Subcutaneous abdominal adipose tissue (tissue), 5 donors: ENCODE data around the gene KLHDC1.
A peak's percentile ranks its signal among the peaks of the same experiment; 100 is the strongest.
"Not testable (repeated sequence)": the region's sequence is repeated elsewhere in the genome, so short reads cannot be mapped to it uniquely, and the experiment has no call there.

Experiments
- H3K27ac ChIP-seq: one replicate; pipeline ENCODE4 v1.7.0; 2013; ENCODE audit warnings: low read depth, mild to moderate bottlenecking, inconsistent platforms, low read length, moderate library complexity
- H3K27me3 ChIP-seq, 5 donors: one replicate each; pipeline ENCODE4 v1.7.0; 2013; ENCODE audit warnings: low read length in 5 of 5, inconsistent platforms in 1 of 5; ENCODE audit not compliant: control insufficient read depth in 5 of 5, insufficient read depth in 4 of 5
- H3K36me3 ChIP-seq, 5 donors: one replicate each; pipeline ENCODE4 v1.7.0; 2013; ENCODE audit warnings: low read length in 5 of 5; ENCODE audit not compliant: control insufficient read depth in 5 of 5, insufficient read depth in 5 of 5
- H3K4me1 ChIP-seq, 5 donors: one replicate each; pipeline ENCODE4 v1.7.0; 2013; ENCODE audit warnings: low read length in 5 of 5, mild to moderate bottlenecking in 3 of 5, moderate library complexity in 1 of 5; ENCODE audit not compliant: control insufficient read depth in 5 of 5, insufficient read depth in 5 of 5
- H3K4me3 ChIP-seq, 5 donors: one replicate each; pipeline ENCODE4 v1.7.0; 2013; ENCODE audit warnings: low read length in 5 of 5, low read depth in 1 of 5
- H3K9ac ChIP-seq, 5 donors: one replicate each; pipeline ENCODE4 v1.7.0; 2013; ENCODE audit warnings: low read length in 5 of 5, mild to moderate bottlenecking in 4 of 5, moderate library complexity in 3 of 5
- H3K9me3 ChIP-seq, 5 donors: one replicate each; pipeline ENCODE4 v1.7.0; 2013; ENCODE audit warnings: low read length in 5 of 5; ENCODE audit not compliant: control insufficient read depth in 5 of 5
- donor health status: healthy.
- donor health status: healthy.
- donor health status: healthy.
- donor health status: healthy.
- donor health status: healthy.

Gene KLHDC1

GRCh38 chr14:49686425-49686824, 6.5 kb upstream of the KLHDC1 start:
- no peaks in the 10 kb centered on the region for H3K9me3 ChIP-seq
- H3K27ac ChIP-seq: no peak overlapping the region

GRCh38 chr14:49687942-49688700, 4.8 kb upstream of the KLHDC1 start, which contains the start of gene POLE2:
Gene POLE2 (minus strand): TSS chr14:49688214. CDS start chr14:49688203, 11 bp downstream.
- H3K4me3 ChIP-seq: peak within 1 kb of the TSS; percentile 75 to 86 (median 81)

More at GRCh38 chr14:49686425-49686824, 6.5 kb upstream of the KLHDC1 start:
- Histone ChIP-seq H3K36me3 (no peaks in the 10 kb centered on the region), H3K9ac (no peak overlapping the region), H3K27me3 (no peaks in the 10 kb centered on the region), H3K4me3 (no peak overlapping the region), H3K4me1 (peaks cover 1 to 11% (median 10%) of the 10 kb centered on the region in 5 donors)

DNA sequence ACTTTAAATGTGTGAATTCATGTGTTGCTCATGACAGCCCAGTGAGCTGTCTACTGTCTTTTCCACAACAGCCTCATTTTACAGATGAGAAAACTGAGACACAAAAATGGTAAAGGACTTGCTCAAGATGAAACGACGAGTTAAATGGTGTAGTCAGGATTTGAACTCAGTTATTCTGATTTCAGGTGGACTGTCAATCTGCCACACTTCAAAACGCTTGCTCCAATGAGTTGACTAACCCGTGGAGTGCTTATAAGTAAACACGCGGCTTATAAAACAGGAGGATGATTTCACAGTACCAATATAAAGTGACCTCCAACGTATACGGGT, 4.3 kb upstream of the KLHDC1 start:
- Histone ChIP-seq H3K27me3 (no peaks in the 10 kb centered on the region), H3K4me1 (peaks cover 1 to 24% (median 13%) of the 10 kb centered on the region in 5 donors), H3K36me3 (no peaks in the 10 kb centered on the region), H3K9me3 (no peaks in the 10 kb centered on the region), H3K4me3 (peak overlapping the region; percentile 31 to 86 (median 77)), H3K9ac (peak overlapping the region in 4 of 5 donors; percentile 41 to 87 (median 74)), H3K27ac (peak overlapping the region; percentile 54)

More at GRCh38 chr14:49687942-49688700, 4.8 kb upstream of the KLHDC1 start, which contains the start of gene POLE2:
- peaks cover 1 to 24% (median 13%) of the 10 kb centered on the region in 5 donors for H3K4me1 ChIP-seq
- H3K27ac ChIP-seq: peak within 1 kb of the TSS; percentile 54
- peak within 1 kb of the TSS; percentile 30 to 87 (median 74) for H3K9ac ChIP-seq
- H3K27me3 ChIP-seq: no peaks in the 10 kb centered on the region
- no peaks in the 10 kb centered on the region for H3K36me3 ChIP-seq
- no peaks in the 10 kb centered on the region for H3K9me3 ChIP-seq

- H3K27me3 ChIP-seq: no peaks in the 10 kb centered on the region
- H3K9me3 ChIP-seq: no peaks in the 10 kb centered on the region
- H3K4me3 ChIP-seq: no peak overlapping the region
- peaks cover 1 to 31% (median 19%) of the 10 kb centered on the region in 5 donors for H3K4me1 ChIP-seq
- no peak overlapping the region for H3K27ac ChIP-seq
- H3K9ac ChIP-seq: no peak overlapping the region
- no peaks in the 10 kb centered on the region for H3K36me3 ChIP-seq
Measured at GRCh38 chr14:49691031-49691430, 1.9 kb upstream of the KLHDC1 start.

GRCh38 chr14:49692193-49692757, 645 bp upstream of the KLHDC1 start:
- Histone ChIP-seq H3K27ac (peak overlapping the region; percentile 84), H3K4me1 (peaks cover under 1 to 30% (median 18%) of the 10 kb centered on the region in 5 donors), H3K27me3 (no peaks in the 10 kb centered on the region), H3K36me3 (no peaks in the 10 kb centered on the region), H3K9ac (peak overlapping the region; percentile 71 to 89 (median 85)), H3K9me3 (no peaks in the 10 kb centered on the region), H3K4me3 (peak overlapping the region; percentile 73 to 92 (median 84))

GRCh38 chr14:49693735-49694124, 810 bp downstream of the KLHDC1 start:
- peak overlapping the region; percentile 56 to 89 (median 82) for H3K9ac ChIP-seq
- not testable (repeated sequence) for H3K27ac ChIP-seq

GRCh38 chr14:49702725-49703124, 9.8 kb downstream of the KLHDC1 start:
- Histone ChIP-seq H3K4me1 (no peaks in the 10 kb centered on the region), H3K36me3 (peaks cover 0 to 10% (median 6%) of the 10 kb centered on the region in 5 donors), H3K27me3 (no peaks in the 10 kb centered on the region), H3K4me3 (no peak overlapping the region), H3K27ac (no peak overlapping the region), H3K9me3 (no peaks in the 10 kb centered on the region), H3K9ac (no peak overlapping the region)

More at GRCh38 chr14:49693735-49694124, 810 bp downstream of the KLHDC1 start:
- Histone ChIP-seq H3K4me1 (peaks cover 0 to 20% (median 15%) of the 10 kb centered on the region in 5 donors), H3K4me3 (peak overlapping the region; percentile 79 to 92 (median 84))
- H3K36me3 ChIP-seq, H3K27me3 ChIP-seq, H3K9me3 ChIP-seq: not testable (repeated sequence)

DNA sequence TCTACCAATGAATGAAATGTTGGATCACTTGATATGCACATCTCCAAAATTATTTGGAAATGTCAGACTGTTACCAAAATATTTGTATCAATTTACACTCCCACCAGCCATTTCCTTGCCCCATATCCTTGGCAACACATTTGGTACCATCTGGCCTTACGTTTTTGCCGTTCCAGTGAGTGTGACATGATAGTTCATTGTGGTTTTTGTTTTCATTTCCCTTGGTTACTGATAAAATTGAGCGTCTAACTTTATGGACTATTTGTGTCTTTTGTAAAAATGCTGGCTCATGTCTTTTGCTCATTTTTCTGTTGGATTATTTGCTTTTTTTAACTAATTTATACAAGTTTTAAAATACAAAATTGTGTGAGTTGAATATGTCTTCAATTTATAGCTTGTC, 11.0 kb downstream of the KLHDC1 start:
- H3K27me3 ChIP-seq: no peaks in the 10 kb centered on the region
- peaks cover 0 to 10% (median 6%) of the 10 kb centered on the region in 5 donors for H3K36me3 ChIP-seq
- H3K4me1 ChIP-seq: no peaks in the 10 kb centered on the region
- H3K9ac ChIP-seq: no peak overlapping the region
- H3K27ac ChIP-seq: no peak overlapping the region
- no peak overlapping the region for H3K4me3 ChIP-seq
- H3K9me3 ChIP-seq: no peaks in the 10 kb centered on the region

DNA sequence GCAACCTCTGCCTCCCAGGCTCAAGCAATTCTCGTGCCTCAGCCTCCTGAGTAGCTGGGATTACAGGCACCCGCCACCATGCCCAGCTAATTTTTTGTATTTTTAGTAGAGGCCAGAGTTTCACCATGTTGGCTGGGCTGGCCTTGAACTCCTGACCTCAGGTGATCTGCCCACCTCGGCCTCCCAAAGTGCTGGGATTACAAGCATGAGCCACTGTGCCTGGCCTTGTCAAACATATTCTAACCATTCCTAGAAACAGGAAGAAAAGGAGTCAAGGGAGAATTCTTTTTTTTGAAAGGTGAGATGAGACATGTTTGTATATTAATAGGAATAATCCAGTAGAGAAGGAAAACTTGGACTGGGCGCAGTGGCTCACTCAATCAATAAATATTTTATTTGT, 11.6 kb downstream of the KLHDC1 start:
- not testable (repeated sequence) for H3K9me3 ChIP-seq, H3K27me3 ChIP-seq, H3K27ac ChIP-seq, H3K4me3 ChIP-seq, H3K4me1 ChIP-seq, H3K9ac ChIP-seq, H3K36me3 ChIP-seq

DNA sequence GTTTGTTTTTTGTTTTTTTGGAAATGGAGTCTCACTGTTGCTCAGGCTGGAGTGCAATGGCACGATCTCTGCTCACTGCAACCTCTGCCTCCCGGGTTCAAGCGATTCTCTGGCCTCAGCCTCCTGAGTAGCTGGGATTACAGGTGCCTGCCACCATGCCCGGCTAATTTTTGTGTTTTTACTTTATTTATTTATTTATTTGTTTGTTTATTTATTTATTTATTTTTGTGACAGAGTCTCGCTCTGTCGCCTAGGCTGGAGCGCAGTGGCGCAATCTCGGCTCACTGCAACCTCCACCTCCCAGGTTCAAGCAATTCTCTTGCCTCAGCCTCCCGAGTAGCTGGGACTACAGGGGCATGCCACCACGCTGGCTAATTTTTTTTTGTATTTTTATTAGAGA, 18.1 kb downstream of the KLHDC1 start:
- not testable (repeated sequence) for H3K4me3 ChIP-seq, H3K27me3 ChIP-seq, H3K27ac ChIP-seq, H3K9me3 ChIP-seq, H3K4me1 ChIP-seq, H3K9ac ChIP-seq
- H3K36me3 ChIP-seq: peaks cover 3 to 17% (median 4%) of the 10 kb centered on the region in 5 donors
